ENCODE data around the gene CAMK1. TPM values are rescaled to one million over a fixed set of nuclear protein-coding genes. Genes with fewer than 3 reads are reported as not detected.

CAMK1 gene
- total and polyA plus RNA-seq, 2 donors (not counting 3 experiments of a cell fraction or from before 2014, with no cell fraction given): 23.5 to 28.4 TPM

DNA sequence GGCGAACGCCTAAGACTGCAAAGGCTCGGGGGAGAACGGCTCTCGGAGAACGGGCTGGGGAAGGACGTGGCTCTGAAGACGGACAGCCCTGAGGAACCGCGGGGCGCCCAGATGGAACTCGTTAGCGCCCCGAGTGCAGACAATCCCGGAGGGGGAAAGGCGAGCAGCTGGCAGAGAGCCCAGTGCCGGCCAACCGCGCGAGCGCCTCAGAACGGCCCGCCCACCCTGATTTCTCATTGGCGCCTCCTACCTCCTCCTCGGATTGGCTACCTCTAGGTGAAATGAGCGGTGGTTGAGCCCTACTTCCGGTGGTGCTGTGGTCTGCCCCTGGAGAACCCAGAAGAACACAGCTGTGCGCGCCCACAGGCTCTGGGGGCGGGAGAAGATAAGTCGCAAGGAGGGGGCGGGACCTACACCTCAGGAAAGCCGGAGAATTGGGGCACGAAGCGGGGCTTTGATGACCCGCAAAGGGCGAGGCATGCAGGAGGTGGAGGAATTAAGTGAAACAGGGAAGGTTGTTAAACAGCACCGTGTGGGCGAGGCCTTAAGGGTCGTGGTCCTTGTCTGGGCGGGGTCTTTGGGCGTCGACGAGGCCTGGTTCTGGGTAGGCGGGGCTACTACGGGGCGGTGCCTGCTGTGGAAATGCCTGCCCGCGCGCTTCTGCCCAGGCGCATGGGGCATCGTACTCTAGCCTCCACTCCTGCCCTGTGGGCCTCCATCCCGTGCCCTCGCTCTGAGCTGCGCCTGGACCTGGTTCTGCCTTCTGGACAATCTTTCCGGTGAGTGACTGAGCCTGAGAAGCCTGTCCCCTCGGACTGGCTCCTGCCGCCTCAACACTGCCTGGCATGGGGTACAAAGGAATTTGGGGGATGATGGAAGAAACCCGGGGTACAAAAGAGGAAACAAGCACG, 19.8 kb downstream of the CAMK1 start, which contains the start of gene OGG1:
Gene OGG1 (plus strand): TSS at position 308 of the 911 bp plus-strand sequence. CDS start 335 bp downstream, at position 643.
- BruUV-seq (replicated peaks): TSS peak; percentile 26
- CTCF ChIA-PET: interaction anchor here (0.7 to 2.4 kb wide), 10 partner anchors 12 to 989 kb away, joined by 3 to 12 read pairs (median 4); partner anchors contain the start of genes ARPC4, BRPF1, CRELD1 and TADA3

DNA sequence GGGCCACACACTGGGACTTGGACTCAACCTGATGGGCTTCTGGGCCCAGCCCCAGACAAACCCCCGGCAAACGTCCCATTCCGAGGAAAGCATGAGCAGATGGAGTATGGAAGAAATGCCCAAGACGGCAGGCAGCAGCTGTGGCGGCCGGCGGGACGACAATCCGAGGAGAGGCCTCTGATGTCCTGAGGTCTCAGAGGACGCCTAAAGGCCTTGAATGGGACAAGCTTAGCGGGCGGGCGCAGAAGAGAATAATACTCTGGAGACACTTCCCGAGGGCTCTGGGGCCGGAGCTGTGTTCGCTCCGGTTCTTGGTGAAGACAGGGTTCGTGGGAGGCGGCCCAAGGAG, 20.5 kb downstream of the CAMK1 start:
- Histone ChIP-seq H3K9ac (replicated peaks; ENCODE audit: extremely low read depth, insufficient read depth, low read length) (peak overlapping the region; percentile 61), H3K4me1 (ENCODE audit: control insufficient read depth, extremely low read depth, insufficient read depth, low read length) (peaks cover 32% of the 10 kb centered on the region), H4K20me1 (replicated peaks; ENCODE audit: control insufficient read depth, extremely low read depth, insufficient read depth, low read length) (no peaks in the 10 kb centered on the region), H3K9me1 (replicated peaks; ENCODE audit: control insufficient read depth, extremely low read depth, insufficient read depth, low read length) (no peaks in the 10 kb centered on the region), H3K36me3 (ENCODE audit: control insufficient read depth in 2 of 2, extremely low read depth in 1 of 2, insufficient read depth in 2 of 2, low read length in 2 of 2) (peaks cover 10 to 38% of the 10 kb centered on the region in 2 experiments), H3K4me3 (replicated peaks in 1 of 3; ENCODE audit: insufficient read depth in 1 of 3, low read depth in 1 of 3, low read length in 3 of 3) (peak overlapping the region; percentile 26 to 51 (median 42)), H2AFZ (ENCODE audit: low read depth, low read length) (peak overlapping the region; percentile 74), H3K27me3 (ENCODE audit: control insufficient read depth in 2 of 2, insufficient read depth in 2 of 2, low read length in 2 of 2) (no peaks in the 10 kb centered on the region), H3K79me2 (ENCODE audit: control insufficient read depth, insufficient read depth, low read length) (peaks cover 12% of the 10 kb centered on the region), H3K9me3 (replicated peaks; ENCODE audit: control insufficient read depth, insufficient read depth, low read length) (no peaks in the 10 kb centered on the region), H3K4me2 (ENCODE audit: insufficient read depth, low read length) (peak overlapping the region; percentile 76), H3K27ac (ENCODE audit: insufficient read depth, low read depth, low read length) (peak overlapping the region; percentile 46)
- DNase-seq (ENCODE audit: low read depth, low spot score) (no peak), FAIRE-seq (no peak)
- TF ChIP-seq, protein P1, sequence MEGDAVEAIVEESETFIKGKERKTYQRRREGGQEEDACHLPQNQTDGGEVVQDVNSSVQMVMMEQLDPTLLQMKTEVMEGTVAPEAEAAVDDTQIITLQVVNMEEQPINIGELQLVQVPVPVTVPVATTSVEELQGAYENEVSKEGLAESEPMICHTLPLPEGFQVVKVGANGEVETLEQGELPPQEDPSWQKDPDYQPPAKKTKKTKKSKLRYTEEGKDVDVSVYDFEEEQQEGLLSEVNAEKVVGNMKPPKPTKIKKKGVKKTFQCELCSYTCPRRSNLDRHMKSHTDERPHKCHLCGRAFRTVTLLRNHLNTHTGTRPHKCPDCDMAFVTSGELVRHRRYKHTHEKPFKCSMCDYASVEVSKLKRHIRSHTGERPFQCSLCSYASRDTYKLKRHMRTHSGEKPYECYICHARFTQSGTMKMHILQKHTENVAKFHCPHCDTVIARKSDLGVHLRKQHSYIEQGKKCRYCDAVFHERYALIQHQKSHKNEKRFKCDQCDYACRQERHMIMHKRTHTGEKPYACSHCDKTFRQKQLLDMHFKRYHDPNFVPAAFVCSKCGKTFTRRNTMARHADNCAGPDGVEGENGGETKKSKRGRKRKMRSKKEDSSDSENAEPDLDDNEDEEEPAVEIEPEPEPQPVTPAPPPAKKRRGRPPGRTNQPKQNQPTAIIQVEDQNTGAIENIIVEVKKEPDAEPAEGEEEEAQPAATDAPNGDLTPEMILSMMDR (IDR thresholded peaks at IDR 0.05; ENCODE audit: extremely low read depth in 1 of 2, insufficient read depth in 1 of 2, low read depth in 1 of 2, low read length in 2 of 2): no peak
- no peak for TF ChIP-seq POLR2AphosphoS5 (IDR thresholded peaks at IDR 0.05; ENCODE audit: insufficient read depth, low read depth, low read length)
- TF ChIP-seq JUN (IDR thresholded peaks at IDR 0.05; ENCODE audit: borderline replicate concordance, insufficient read depth, insufficient read length, low read depth): no peak
- no peak for TF ChIP-seq EZH2 (IDR thresholded peaks at IDR 0.05; ENCODE audit: borderline replicate concordance, low read depth, low read length, severe bottlenecking)
- TF ChIP-seq GATA2 (IDR thresholded peaks at IDR 0.05; ENCODE audit: insufficient read depth, insufficient read length, low read depth, low read length): no peak
- no peak for TF ChIP-seq MYC (IDR thresholded peaks at IDR 0.05; ENCODE audit: low read depth, low read length)
- TF ChIP-seq FOS (IDR thresholded peaks at IDR 0.05; ENCODE audit: borderline replicate concordance, insufficient read depth, low read length): no peak
- TF ChIP-seq, protein P2, sequence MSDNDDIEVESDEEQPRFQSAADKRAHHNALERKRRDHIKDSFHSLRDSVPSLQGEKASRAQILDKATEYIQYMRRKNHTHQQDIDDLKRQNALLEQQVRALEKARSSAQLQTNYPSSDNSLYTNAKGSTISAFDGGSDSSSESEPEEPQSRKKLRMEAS (IDR thresholded peaks at IDR 0.05; ENCODE audit: insufficient read depth, insufficient read length): no peak
- intact Hi-C loops (cut with micrococcal nuclease): loop anchor here (1.0 kb wide), 4 partner anchors 18 to 197 kb away; partner anchors contain the start of genes BRPF1, MTMR14 and TADA3
- TSS peak; percentile 67 for BruUV-seq (replicated peaks)
- ChIA-PET CTCF (interaction anchor here (0.7 to 2.4 kb wide), 10 partner anchors 12 to 990 kb away, joined by 3 to 12 read pairs (median 4); partner anchors contain the start of genes BRPF1 and CRELD1), POLR2A (interaction anchor here (0.8 to 1.9 kb wide), 3 partner anchors 16 to 43 kb away, joined by 3 to 7 read pairs (median 5); partner anchors contain the start of genes ARPC4 and BRPF1)
- dilution Hi-C loops (cut with MboI; ENCODE audit: extremely low pct_ligation_motif_present, low sequenced_read_pairs): no loop called here

More for the DNA sequence above, 19.8 kb downstream of the CAMK1 start, which contains the start of gene OGG1:
- H3K4me3 ChIP-seq (replicated peaks in 1 of 3; ENCODE audit: insufficient read depth in 1 of 3, low read depth in 1 of 3, low read length in 3 of 3): peak within 1 kb of the TSS; percentile 55 to 80 (median 58)
- FAIRE-seq: peak; percentile 100
- intact Hi-C loops (cut with micrococcal nuclease): loop anchor here (1.0 kb wide), 4 partner anchors 19 to 196 kb away; partner anchors contain the start of genes BRPF1, MTMR14 and TADA3
- H4K20me1 ChIP-seq (replicated peaks; ENCODE audit: control insufficient read depth, extremely low read depth, insufficient read depth, low read length): no peaks in the 10 kb centered on the region
- peak within 1 kb of the TSS; percentile 46 for H3K27ac ChIP-seq (ENCODE audit: insufficient read depth, low read depth, low read length)
- DNase-seq (ENCODE audit: low read depth, low spot score): peak; percentile 98
- H3K27me3 ChIP-seq (ENCODE audit: control insufficient read depth in 2 of 2, insufficient read depth in 2 of 2, low read length in 2 of 2): no peaks in the 10 kb centered on the region
- no peaks in the 10 kb centered on the region for H3K9me1 ChIP-seq (replicated peaks; ENCODE audit: control insufficient read depth, extremely low read depth, insufficient read depth, low read length)
- POLR2A ChIA-PET: interaction anchor here (0.5 to 1.9 kb wide), 4 partner anchors 14 to 43 kb away, joined by 3 to 10 read pairs (median 6); partner anchors contain the start of genes ARPC4 and BRPF1
- H3K9me3 ChIP-seq (replicated peaks; ENCODE audit: control insufficient read depth, insufficient read depth, low read length): no peaks in the 10 kb centered on the region
- H3K4me2 ChIP-seq (ENCODE audit: insufficient read depth, low read length): peak within 1 kb of the TSS; percentile 82
- H2AFZ ChIP-seq (ENCODE audit: low read depth, low read length): peak within 1 kb of the TSS; percentile 80
- dilution Hi-C loops (cut with MboI; ENCODE audit: extremely low pct_ligation_motif_present, low sequenced_read_pairs): no loop called here
- H3K79me2 ChIP-seq (ENCODE audit: control insufficient read depth, insufficient read depth, low read length): peaks cover 12% of the 10 kb centered on the region
- H3K4me1 ChIP-seq (ENCODE audit: control insufficient read depth, extremely low read depth, insufficient read depth, low read length): peaks cover 39% of the 10 kb centered on the region
- peak within 1 kb of the TSS; percentile 61 for H3K9ac ChIP-seq (replicated peaks; ENCODE audit: extremely low read depth, insufficient read depth, low read length)
- TF ChIP-seq POLR2AphosphoS5 (IDR thresholded peaks at IDR 0.05; ENCODE audit: insufficient read depth, low read depth, low read length) (peak; percentile 71), GATA2 (IDR thresholded peaks at IDR 0.05; ENCODE audit: insufficient read depth, insufficient read length, low read depth, low read length) (no peak), FOS (IDR thresholded peaks at IDR 0.05; ENCODE audit: borderline replicate concordance, insufficient read depth, low read length) (no peak), POLR2A (IDR thresholded peaks at IDR 0.05; ENCODE audit: low read depth, low read length) (peak; percentile 85), JUN (IDR thresholded peaks at IDR 0.05; ENCODE audit: borderline replicate concordance, insufficient read depth, insufficient read length, low read depth) (no peak)
- TF ChIP-seq, protein P2 (IDR thresholded peaks at IDR 0.05; ENCODE audit: insufficient read depth, insufficient read length): peak; percentile 36
- peaks cover 5 to 32% of the 10 kb centered on the region in 2 experiments for H3K36me3 ChIP-seq (ENCODE audit: control insufficient read depth in 2 of 2, extremely low read depth in 1 of 2, insufficient read depth in 2 of 2, low read length in 2 of 2)
